ENCODE data around the gene CACNA2D3.
A peak's percentile ranks its signal among the peaks of the same experiment; 100 is the strongest.

The CACNA2D3 gene

GRCh38 chr3:54176106-54176505, 53.8 kb downstream of the CACNA2D3 start:
- CTCF ChIA-PET, result interaction anchor here (1.0 kb wide), 2 partner anchors 12 to 238 kb away, joined by 3 to 4 read pairs; no protein-coding TSS in a partner anchor
- POLR2A ChIA-PET, result no interaction called here
- TF ChIP-seq SUZ12 (IDR thresholded peaks at IDR 0.05), result no peak
- no peak for TF ChIP-seq NFRKB (IDR thresholded peaks at IDR 0.05)
- no peak for TF ChIP-seq FOXK2 (IDR thresholded peaks at IDR 0.05)
- TF ChIP-seq SP1 (IDR thresholded peaks at IDR 0.05), result no peak
- TF ChIP-seq FOXM1 (IDR thresholded peaks at IDR 0.05; ENCODE audit: borderline replicate concordance), result no peak
- no peak for TF ChIP-seq TARDBP (IDR thresholded peaks at IDR 0.05)
- TF ChIP-seq BHLHE40 (IDR thresholded peaks at IDR 0.05; ENCODE audit: borderline replicate concordance), result no peak
- TF ChIP-seq ZNF384 (IDR thresholded peaks at IDR 0.05), result no peak
- no peak for TF ChIP-seq PKNOX1 (IDR thresholded peaks at IDR 0.05)
- TF ChIP-seq HDGF (IDR thresholded peaks at IDR 0.05; ENCODE audit: borderline replicate concordance), result no peak
- TF ChIP-seq LEF1 (IDR thresholded peaks at IDR 0.05; ENCODE audit: borderline replicate concordance), result no peak
- no peak for TF ChIP-seq L3MBTL2 (conservative IDR thresholded peaks at IDR 0.05)
- TF ChIP-seq FOXA1 (IDR thresholded peaks at IDR 0.05), result no peak
- no peak for DNase-seq (ENCODE audit: extremely low spot score)

GRCh38 chr3:54177816-54178215, 55.5 kb downstream of the CACNA2D3 start:
- TF ChIP-seq HDGF (IDR thresholded peaks at IDR 0.05; ENCODE audit: borderline replicate concordance) (no peak), ELF4 (IDR thresholded peaks at IDR 0.05) (no peak), SP1 (IDR thresholded peaks at IDR 0.05) (no peak), FOXK2 (IDR thresholded peaks at IDR 0.05) (no peak), NFRKB (IDR thresholded peaks at IDR 0.05) (no peak), ZNF384 (IDR thresholded peaks at IDR 0.05) (no peak), SUZ12 (IDR thresholded peaks at IDR 0.05) (no peak), PKNOX1 (IDR thresholded peaks at IDR 0.05) (no peak), FOXA1 (IDR thresholded peaks at IDR 0.05) (no peak), CTBP1 (IDR thresholded peaks at IDR 0.05; ENCODE audit: borderline replicate concordance) (no peak), L3MBTL2 (conservative IDR thresholded peaks at IDR 0.05) (no peak), TARDBP (IDR thresholded peaks at IDR 0.05) (no peak), ARNT (IDR thresholded peaks at IDR 0.05) (no peak), LEF1 (IDR thresholded peaks at IDR 0.05; ENCODE audit: borderline replicate concordance) (no peak), BHLHE40 (IDR thresholded peaks at IDR 0.05; ENCODE audit: borderline replicate concordance) (no peak), FOXM1 (IDR thresholded peaks at IDR 0.05; ENCODE audit: borderline replicate concordance) (no peak)
- DNase-seq (ENCODE audit: extremely low spot score), result no peak
- POLR2A ChIA-PET, result interaction anchor here (0.6 kb wide), 1 partner anchor 1435 kb away, joined by 3 read pairs; no protein-coding TSS in a partner anchor
- CTCF ChIA-PET, result no interaction called here

- DNase-seq (ENCODE audit: extremely low spot score), result no peak
- TF ChIP-seq SUZ12 (IDR thresholded peaks at IDR 0.05) (no peak), FOXM1 (IDR thresholded peaks at IDR 0.05; ENCODE audit: borderline replicate concordance) (no peak), FOXA1 (IDR thresholded peaks at IDR 0.05) (no peak), ZNF384 (IDR thresholded peaks at IDR 0.05) (no peak), L3MBTL2 (conservative IDR thresholded peaks at IDR 0.05) (no peak), ARNT (IDR thresholded peaks at IDR 0.05) (no peak), CTBP1 (IDR thresholded peaks at IDR 0.05; ENCODE audit: borderline replicate concordance) (no peak), ELF4 (IDR thresholded peaks at IDR 0.05) (no peak), NFRKB (IDR thresholded peaks at IDR 0.05) (no peak), HDGF (IDR thresholded peaks at IDR 0.05; ENCODE audit: borderline replicate concordance) (no peak), SP1 (IDR thresholded peaks at IDR 0.05) (no peak), PKNOX1 (IDR thresholded peaks at IDR 0.05) (no peak)
- ChIA-PET CTCF (no interaction called here), POLR2A (interaction anchor here (0.6 kb wide), 1 partner anchor 1435 kb away, joined by 3 read pairs; no protein-coding TSS in a partner anchor)
Measured at GRCh38 chr3:54178376-54178775, 56.0 kb downstream of the CACNA2D3 start.

GRCh38 chr3:54180921-54181320, 58.6 kb downstream of the CACNA2D3 start:
- no peak for DNase-seq (ENCODE audit: extremely low spot score)
- peak; percentile 75 for TF ChIP-seq PKNOX1 (IDR thresholded peaks at IDR 0.05)
- no peak for TF ChIP-seq ELF4 (IDR thresholded peaks at IDR 0.05)
- POLR2A ChIA-PET, result no interaction called here
- CTCF ChIA-PET, result no interaction called here

- ChIA-PET POLR2A (no interaction called here), CTCF (no interaction called here)
- DNase-seq (ENCODE audit: extremely low spot score), result no peak
- no peak for TF ChIP-seq ZNF384 (IDR thresholded peaks at IDR 0.05)
Measured at GRCh38 chr3:54182242-54182641, 59.9 kb downstream of the CACNA2D3 start.

GRCh38 chr3:54185740-54186139, 63.4 kb downstream of the CACNA2D3 start:
- DNase-seq (ENCODE audit: extremely low spot score), result no peak
- TF ChIP-seq BHLHE40 (IDR thresholded peaks at IDR 0.05; ENCODE audit: borderline replicate concordance) (no peak), ARNT (IDR thresholded peaks at IDR 0.05) (no peak), FOXK2 (IDR thresholded peaks at IDR 0.05) (no peak), LEF1 (IDR thresholded peaks at IDR 0.05; ENCODE audit: borderline replicate concordance) (no peak), PKNOX1 (IDR thresholded peaks at IDR 0.05) (no peak), L3MBTL2 (conservative IDR thresholded peaks at IDR 0.05) (no peak), ELF4 (IDR thresholded peaks at IDR 0.05) (no peak), NFRKB (IDR thresholded peaks at IDR 0.05) (no peak), SUZ12 (IDR thresholded peaks at IDR 0.05) (no peak)
- CTCF ChIA-PET, result no interaction called here
- POLR2A ChIA-PET, result no interaction called here

All from HEK293T (cell line).